ENCODE measurements around the gene DHX16.

DNA sequence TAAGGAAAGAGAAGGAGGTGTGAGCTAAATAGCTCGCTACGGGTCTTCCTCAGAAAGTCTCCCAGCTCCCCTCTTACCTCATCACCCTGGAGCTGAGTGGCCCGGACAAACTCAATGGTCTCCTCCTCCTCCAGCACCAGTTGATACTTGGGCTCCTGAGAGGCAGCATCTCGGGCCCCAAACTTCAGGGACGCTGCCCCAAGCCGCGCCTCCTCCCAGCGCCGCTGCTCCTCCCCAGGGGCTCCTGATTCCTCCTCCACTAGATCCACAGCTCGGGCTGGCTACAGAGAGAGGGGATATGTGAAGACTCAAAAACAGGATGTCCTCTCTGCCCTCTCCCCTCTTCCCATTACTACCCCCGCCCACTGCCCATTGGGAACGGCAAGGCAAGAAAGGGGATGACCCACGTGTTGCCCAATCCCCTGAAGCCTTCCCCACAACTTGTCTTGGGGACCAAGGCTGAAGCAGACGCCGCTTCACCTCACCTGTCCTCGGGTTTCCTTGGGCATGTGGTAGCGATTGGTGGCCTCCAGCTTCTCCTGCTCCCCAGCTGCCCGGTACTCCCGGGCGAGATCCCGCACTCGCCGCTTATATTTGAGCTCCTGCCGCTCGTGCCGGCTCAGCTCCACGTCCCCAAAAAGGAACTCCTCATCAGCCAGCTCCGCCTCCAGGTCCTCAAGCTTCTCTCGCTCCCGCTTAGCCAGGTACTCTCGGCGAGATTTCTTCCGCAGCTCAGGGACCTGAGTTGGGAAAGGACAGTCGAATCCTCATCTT, 7.6 kb downstream of the DHX16 start:
- TF ChIP-seq, protein P1, sequence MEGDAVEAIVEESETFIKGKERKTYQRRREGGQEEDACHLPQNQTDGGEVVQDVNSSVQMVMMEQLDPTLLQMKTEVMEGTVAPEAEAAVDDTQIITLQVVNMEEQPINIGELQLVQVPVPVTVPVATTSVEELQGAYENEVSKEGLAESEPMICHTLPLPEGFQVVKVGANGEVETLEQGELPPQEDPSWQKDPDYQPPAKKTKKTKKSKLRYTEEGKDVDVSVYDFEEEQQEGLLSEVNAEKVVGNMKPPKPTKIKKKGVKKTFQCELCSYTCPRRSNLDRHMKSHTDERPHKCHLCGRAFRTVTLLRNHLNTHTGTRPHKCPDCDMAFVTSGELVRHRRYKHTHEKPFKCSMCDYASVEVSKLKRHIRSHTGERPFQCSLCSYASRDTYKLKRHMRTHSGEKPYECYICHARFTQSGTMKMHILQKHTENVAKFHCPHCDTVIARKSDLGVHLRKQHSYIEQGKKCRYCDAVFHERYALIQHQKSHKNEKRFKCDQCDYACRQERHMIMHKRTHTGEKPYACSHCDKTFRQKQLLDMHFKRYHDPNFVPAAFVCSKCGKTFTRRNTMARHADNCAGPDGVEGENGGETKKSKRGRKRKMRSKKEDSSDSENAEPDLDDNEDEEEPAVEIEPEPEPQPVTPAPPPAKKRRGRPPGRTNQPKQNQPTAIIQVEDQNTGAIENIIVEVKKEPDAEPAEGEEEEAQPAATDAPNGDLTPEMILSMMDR (IDR thresholded peaks at IDR 0.05) = no peak
- no peak for TF ChIP-seq EZH2 (IDR thresholded peaks at IDR 0.05)

Measured in neural progenitor cell (in vitro differentiated cells).